ENCODE results near the gene EFNB1. TPM values are rescaled to one million over a fixed set of nuclear protein-coding genes. Genes with fewer than 3 reads are reported as not detected.

EFNB1 gene
- total and polyA plus RNA-seq, 9 of the 15 experiments (the other 6 are each of a cell fraction or from before 2014, with no cell fraction given) = 0.01 to 2.1 (median 0.99) TPM; not detected in 1

DNA sequence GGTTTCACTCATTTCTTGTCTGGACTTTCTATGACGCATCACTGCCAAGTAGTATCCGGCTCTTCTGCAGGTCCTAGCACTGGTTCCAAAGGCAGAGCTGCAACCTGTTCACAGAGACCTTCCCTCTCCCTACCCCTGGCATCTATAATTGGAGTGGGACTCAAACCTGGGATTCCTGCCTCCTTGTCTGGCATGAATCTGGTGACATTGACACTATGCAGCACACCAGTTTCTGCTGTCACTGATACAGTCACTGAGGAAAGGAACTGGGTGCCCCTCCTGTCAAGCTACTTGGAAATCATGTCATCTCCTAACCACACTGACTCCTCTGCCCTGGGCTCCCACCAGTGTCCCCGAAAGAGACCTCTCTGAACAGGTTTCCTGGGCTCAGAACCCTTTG is 33.1 kb upstream of the EFNB1 start:
- ATAC-seq = no peak
- no peak for FAIRE-seq
- Histone ChIP-seq H3K9ac (ENCODE audit: insufficient read depth in 1 of 2, low read depth in 2 of 2, low read length in 2 of 2) (no peak overlapping the region), H3K4me3 (no peak overlapping the region), H3K27me3 (ENCODE audit: control insufficient read depth in 2 of 2, insufficient read depth in 2 of 2, low read length in 2 of 2) (no peaks in the 10 kb centered on the region; a peak in 1 of 5 replicates), H3K4me2 (ENCODE audit: insufficient read depth, low read length) (no peak overlapping the region), H3K9me1 (ENCODE audit: control insufficient read depth, insufficient read depth, low read length) (no peaks in the 10 kb centered on the region), H3K4me1 (replicated peaks in 1 of 2; ENCODE audit: control insufficient read depth in 2 of 2, insufficient read depth in 2 of 2, low read length in 2 of 2) (no peaks in the 10 kb centered on the region), H4K20me1 (replicated peaks; ENCODE audit: control insufficient read depth, insufficient read depth, low read length) (no peaks in the 10 kb centered on the region), H3K79me2 (ENCODE audit: control insufficient read depth, insufficient read depth, low read length) (no peaks in the 10 kb centered on the region), H3K9me3 (replicated peaks; ENCODE audit: control insufficient read depth, insufficient read depth, low read depth, low read length) (no peaks in the 10 kb centered on the region), H3K36me3 (ENCODE audit: control insufficient read depth, insufficient read depth, low read length) (no peaks in the 10 kb centered on the region), H2AFZ (ENCODE audit: low read depth, low read length) (no peak overlapping the region), H3K27ac (ENCODE audit: extremely low read depth, low read depth, low read length) (no peak overlapping the region)
- ChIA-PET POLR2A (no interaction called here), CTCF (ENCODE audit: low intra/inter-chr PET ratio) (no interaction called here)
- no TSS peak for BruUV-seq (replicated peaks)
- in situ Hi-C loops (cut with MboI) (no loop called here), intact Hi-C loops (cut with micrococcal nuclease) (no loop called here)
- 0% methylated on average over 2 of the region's 3 CpGs for WGBS (ENCODE audit: insufficient coverage, low coverage, missing lambda C conversion rate)
- TF ChIP-seq ZNF143 (CRISPR knock-in tag; IDR thresholded peaks at IDR 0.05) = no peak
- TF ChIP-seq, protein P1, sequence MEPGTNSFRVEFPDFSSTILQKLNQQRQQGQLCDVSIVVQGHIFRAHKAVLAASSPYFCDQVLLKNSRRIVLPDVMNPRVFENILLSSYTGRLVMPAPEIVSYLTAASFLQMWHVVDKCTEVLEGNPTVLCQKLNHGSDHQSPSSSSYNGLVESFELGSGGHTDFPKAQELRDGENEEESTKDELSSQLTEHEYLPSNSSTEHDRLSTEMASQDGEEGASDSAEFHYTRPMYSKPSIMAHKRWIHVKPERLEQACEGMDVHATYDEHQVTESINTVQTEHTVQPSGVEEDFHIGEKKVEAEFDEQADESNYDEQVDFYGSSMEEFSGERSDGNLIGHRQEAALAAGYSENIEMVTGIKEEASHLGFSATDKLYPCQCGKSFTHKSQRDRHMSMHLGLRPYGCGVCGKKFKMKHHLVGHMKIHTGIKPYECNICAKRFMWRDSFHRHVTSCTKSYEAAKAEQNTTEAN (CRISPR knock-in tag; IDR thresholded peaks at IDR 0.05) = no peak
- TF ChIP-seq, protein P2, sequence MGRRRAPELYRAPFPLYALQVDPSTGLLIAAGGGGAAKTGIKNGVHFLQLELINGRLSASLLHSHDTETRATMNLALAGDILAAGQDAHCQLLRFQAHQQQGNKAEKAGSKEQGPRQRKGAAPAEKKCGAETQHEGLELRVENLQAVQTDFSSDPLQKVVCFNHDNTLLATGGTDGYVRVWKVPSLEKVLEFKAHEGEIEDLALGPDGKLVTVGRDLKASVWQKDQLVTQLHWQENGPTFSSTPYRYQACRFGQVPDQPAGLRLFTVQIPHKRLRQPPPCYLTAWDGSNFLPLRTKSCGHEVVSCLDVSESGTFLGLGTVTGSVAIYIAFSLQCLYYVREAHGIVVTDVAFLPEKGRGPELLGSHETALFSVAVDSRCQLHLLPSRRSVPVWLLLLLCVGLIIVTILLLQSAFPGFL (CRISPR knock-in tag; IDR thresholded peaks at IDR 0.05) = no peak
- TF ChIP-seq LARP7 (IDR thresholded peaks at IDR 0.05) = no peak
- no peak for TF ChIP-seq SIN3A (IDR thresholded peaks at IDR 0.05; ENCODE audit: borderline replicate concordance in 2 of 2, control insufficient read depth in 1 of 2, low read depth in 2 of 2, low read length in 2 of 2)
- TF ChIP-seq SMAD2 (IDR thresholded peaks at IDR 0.05; ENCODE audit: low read depth, low read length) = no peak
- TF ChIP-seq ELF1 (tag; IDR thresholded peaks at IDR 0.05) = no peak
- no peak for TF ChIP-seq ZEB2 (IDR thresholded peaks at IDR 0.05)
- no peak for TF ChIP-seq CCNT2 (IDR thresholded peaks at IDR 0.05; ENCODE audit: borderline replicate concordance, extremely low read depth, insufficient read length, low read depth, low read length)
- TF ChIP-seq SMARCA5 (IDR thresholded peaks at IDR 0.05) = no peak
- TF ChIP-seq ZNF282 (CRISPR knock-in tag; IDR thresholded peaks at IDR 0.05) = no peak
- TF ChIP-seq, protein P3, sequence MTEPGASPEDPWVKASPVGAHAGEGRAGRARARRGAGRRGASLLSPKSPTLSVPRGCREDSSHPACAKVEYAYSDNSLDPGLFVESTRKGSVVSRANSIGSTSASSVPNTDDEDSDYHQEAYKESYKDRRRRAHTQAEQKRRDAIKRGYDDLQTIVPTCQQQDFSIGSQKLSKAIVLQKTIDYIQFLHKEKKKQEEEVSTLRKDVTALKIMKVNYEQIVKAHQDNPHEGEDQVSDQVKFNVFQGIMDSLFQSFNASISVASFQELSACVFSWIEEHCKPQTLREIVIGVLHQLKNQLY (CRISPR knock-in tag; conservative IDR thresholded peaks at IDR 0.05) = no peak
- no peak for TF ChIP-seq JUN (IDR thresholded peaks at IDR 0.05; ENCODE audit: borderline replicate concordance, low read depth, low read length)
- TF ChIP-seq JUN (CRISPR knock-in tag; IDR thresholded peaks at IDR 0.05; ENCODE audit: borderline replicate concordance) = no peak
- no peak for TF ChIP-seq FOXJ2 (tag; IDR thresholded peaks at IDR 0.05)
- TF ChIP-seq TCF7 (IDR thresholded peaks at IDR 0.05; ENCODE audit: borderline replicate concordance) = no peak
- TF ChIP-seq, protein P4, sequence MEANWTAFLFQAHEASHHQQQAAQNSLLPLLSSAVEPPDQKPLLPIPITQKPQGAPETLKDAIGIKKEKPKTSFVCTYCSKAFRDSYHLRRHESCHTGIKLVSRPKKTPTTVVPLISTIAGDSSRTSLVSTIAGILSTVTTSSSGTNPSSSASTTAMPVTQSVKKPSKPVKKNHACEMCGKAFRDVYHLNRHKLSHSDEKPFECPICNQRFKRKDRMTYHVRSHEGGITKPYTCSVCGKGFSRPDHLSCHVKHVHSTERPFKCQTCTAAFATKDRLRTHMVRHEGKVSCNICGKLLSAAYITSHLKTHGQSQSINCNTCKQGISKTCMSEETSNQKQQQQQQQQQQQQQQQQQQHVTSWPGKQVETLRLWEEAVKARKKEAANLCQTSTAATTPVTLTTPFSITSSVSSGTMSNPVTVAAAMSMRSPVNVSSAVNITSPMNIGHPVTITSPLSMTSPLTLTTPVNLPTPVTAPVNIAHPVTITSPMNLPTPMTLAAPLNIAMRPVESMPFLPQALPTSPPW (CRISPR knock-in tag; IDR thresholded peaks at IDR 0.05) = no peak
- no peak for TF ChIP-seq EHMT2 (IDR thresholded peaks at IDR 0.05)
- no peak for DNase-seq (ENCODE audit: extremely low read depth in 1 of 4, low spot score in 3 of 4)

All from K562 (cell line).